Right hindlimb (tissue), 1 donor: ENCODE measurements around the gene PLLP.

ENCODE experiments used
- DNase-seq: peaks from one replicate; pipeline ENCODE4 v3.0.0-alpha.2; 2018

The PLLP gene, protein sequence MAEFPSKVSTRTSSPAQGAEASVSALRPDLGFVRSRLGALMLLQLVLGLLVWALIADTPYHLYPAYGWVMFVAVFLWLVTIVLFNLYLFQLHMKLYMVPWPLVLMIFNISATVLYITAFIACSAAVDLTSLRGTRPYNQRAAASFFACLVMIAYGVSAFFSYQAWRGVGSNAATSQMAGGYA

DNA sequence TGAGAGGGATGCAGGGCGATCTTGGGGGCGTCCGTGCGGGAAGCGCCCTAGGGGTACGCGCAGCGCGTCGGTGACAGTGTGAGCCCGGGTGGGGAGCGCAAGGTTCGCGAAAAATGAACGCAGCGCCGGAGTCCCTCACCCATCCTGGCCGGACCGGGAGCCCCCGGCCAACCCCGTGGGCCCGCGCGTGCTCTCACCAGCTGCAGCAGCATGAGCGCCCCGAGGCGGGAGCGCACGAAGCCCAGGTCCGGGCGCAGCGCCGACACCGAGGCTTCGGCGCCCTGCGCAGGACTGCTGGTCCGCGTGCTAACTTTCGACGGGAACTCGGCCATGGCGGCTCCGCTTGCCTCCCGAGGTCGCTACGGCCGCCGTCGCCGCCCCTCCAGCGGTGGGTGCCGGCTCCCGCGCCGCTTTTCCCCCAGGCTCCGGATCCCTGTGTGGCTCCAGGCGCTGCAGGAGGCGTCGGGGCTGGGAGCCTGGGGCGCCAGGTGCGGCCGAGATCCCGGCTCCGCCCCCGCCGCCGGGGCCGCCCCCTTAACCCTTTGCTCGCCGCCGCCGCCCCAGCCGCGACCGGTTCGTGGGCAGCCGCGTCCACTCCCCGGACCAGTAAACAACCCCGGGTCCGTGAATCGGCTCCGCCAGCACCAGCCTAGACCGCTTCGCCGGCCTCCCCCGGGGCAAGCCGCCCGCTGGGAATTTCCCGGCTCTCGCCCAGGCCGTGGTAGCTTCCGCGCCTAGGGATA lies at the start of gene PLLP:
Gene PLLP, minus strand, starts transcription at position 464 of the 743 bp plus-strand sequence. Its CDS starts 132 bp downstream, at position 332.
- peak; percentile 47 for DNase-seq

DNA sequence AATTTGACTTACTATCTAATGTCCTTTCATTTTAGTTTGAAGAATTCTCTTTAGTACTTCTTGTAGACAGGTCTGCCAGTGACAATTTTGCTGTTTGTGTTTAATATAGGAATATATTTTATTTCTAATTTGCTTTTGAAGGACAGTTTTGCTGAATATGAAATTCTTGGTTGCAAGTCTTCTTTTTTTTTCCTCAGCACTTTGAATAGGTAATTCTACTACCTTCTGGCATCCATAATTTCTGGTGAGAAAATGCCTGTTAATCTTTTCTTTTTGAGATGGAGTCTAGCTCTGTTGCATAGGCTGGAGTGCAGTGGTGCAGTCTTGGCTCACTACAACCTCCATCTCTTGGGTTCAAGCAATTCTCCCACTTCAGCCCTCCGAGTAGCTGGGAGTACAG lies 48.9 kb upstream of the PLLP start:
- DNase-seq, result no peak

DNA sequence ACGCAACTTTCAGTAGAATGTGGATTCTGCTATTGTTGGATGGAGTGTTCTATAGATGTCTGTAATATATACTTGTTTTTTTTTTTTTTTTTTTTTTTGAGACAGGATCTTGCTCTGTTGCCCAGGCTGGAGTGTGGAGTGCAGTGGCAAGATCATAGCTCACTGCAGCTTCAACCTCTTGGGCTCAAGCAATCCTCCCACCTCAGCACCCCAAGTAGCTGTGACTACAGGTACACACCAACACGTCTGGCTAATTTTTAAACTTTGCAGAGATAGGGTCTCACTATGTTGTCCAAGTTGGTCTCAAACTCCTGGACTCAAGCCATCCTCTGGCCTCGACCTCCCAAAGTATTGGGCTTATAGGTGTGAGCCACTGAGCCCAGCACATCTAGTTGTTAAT lies 46.9 kb upstream of the PLLP start:
- DNase-seq, result no peak

DNA sequence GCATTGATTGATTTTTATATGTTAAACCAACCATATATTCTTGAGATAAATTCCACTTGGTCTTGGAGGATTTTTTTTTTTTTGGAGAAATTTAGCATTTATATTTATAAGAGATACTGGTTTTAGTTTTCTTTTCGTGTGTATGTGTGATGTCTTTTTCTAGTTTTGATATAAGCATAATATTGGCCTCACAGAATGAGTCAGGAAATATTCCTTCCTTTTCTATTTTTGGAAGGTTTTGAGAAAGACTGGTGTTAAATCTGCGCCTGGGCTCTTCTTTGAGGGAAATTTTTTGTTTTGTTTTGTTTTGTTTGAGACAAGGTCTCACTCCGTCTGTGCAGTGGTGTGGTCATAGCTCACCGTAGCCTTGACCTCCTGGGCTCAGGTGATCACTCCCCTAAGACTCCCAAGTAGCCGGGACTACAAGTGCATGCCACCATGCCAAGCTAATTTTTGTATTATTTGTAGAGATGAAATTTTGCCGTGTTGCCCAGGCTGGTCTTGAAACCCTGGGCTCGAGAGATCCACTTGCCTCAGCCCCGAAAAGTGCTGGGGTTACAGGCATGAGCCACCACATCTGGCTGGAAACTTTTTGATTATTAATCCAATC lies 45.4 kb upstream of the PLLP start:
- no peak for DNase-seq

DNA sequence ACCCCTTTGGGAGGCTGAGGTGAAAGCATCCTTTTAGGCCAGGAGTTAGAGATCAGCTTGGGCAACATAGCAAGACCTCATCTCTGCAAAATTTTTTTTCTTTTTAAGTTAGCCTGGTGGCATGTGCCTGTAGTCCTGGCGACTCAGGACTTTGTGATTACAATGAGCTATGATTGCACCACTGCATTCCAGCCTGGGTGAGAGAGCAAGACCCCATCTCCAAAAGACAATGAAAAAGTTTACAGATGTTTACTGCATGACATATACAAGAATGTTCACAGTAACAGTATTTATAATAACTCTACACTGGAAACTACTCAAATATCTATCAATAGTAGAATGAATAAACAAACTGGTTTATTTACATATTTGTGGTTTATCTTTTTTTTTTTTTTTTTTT lies 41.0 kb upstream of the PLLP start:
- no peak for DNase-seq

DNA sequence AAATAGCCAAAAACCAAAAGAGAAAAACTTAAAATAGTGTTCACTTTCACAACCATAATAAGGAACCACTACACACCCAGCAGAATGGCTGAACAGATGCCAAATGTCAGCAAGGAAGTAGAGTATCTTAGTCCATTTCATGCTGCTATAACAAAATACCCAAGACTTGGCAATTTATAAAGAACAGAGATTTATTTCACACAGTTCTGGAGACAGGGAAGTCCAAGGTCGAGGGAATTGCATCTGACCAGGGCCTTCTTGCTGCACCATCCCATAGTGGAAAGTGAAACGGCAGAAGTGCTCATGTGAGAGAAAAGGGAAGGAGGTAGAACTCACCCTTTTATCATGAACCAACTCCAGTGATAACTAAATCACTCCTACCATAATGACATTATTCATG lies 40.3 kb upstream of the PLLP start:
- no peak for DNase-seq

DNA sequence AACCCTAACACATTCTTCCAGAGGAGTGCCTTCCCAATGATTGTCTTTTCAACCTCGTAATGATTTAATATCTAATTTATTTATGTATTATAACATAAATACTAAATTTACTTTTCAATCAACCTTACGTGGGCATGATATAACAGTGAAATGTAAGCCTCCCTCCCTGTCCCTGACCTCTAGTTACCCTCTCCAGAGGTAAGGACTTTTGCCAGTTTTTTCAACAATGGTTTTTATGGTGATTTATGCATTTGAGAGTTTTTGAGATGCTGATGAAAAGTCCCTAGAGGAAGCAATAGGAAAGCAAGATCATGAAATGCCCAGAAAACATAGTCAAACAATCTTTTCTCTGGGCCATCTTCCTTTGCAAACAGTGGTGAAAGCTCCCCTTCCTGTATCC lies 35.2 kb upstream of the PLLP start:
- no peak for DNase-seq

DNA sequence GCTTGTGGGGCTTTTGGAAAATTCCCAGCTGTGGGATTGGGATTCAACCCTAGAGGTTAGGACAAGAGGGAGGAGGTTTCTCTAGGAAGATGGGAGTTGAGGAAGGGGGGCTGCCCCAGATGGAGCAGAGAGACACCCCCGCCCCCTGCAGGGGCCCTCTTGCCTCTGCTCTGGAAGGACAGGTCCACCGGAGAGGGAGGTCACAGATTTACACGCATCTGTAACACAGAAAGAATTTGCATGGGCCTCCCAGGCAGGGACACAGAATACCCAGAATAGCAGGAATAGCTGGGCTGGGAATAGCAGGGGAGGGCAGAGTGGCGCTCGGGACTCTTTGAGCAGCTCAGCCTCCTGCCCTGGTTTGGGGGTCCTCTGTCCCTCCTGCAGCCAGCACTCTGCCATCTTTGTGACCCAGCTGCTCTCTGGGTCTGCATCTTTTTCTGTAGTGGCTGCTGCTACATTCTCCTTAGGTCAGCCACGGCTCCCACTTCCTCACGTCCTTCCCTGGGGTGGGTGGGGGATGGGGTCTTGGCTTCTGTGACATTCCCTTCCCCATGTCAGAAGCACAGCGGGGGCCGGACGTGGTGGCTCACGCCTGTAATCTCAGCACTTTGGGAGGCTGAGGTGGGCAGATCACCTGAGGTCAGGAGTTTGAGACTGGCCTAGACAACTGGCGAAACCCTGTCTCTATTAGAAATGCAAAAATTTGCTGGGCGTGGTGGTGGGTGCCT lies 33.9 kb upstream of the PLLP start:
- DNase-seq, result peak; percentile 32

DNA sequence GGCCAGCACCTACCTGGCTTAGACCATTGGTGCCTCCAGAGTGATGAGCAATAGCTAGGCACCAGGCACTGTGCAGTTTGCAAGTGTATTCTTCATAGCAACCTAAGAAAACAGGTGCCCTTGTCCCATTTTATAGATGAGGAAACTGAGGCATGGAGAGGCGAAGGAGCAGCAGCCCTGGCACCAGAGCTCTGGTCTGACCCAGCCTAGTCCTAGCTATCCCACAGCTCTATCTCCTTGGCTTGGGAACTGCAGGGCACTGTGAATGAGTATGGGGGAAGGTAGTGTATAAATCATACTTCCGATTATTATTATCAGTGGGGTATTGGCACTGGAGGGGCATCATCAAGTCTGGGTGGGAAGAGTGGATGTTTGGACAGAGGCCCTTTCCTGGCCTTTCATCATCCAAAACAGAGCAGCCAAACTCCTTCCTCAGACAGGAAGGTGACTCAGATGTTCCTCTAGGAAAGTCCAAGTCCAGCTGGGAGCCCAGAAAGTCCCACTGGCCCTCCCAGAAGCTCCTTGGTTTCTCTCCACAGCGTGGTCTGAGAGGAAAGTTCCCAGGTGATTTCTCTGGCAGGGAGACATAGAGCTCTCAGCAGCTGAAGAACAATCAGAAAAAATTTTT lies 32.0 kb upstream of the PLLP start:
- peak; percentile 47 for DNase-seq

DNA sequence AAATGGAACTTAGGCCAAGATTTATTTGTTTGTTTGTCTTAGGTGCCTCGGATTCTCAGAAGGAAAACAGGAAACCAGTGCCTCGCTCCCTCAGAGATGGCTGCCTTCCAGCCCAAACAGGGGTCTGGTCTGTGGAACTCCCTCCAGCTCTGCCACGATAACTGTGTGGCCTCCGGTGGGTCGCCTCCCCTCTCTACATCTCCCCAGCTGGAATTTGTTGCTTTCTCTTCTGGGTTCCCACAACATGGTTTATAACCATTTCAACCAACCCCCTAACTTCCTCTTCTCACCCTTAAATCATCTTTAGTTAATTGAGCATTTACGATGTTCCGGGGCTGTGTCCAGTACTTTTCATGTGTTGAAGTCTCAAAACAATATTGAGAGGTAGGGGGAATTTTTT lies 30.9 kb upstream of the PLLP start:
- DNase-seq, result no peak

DNA sequence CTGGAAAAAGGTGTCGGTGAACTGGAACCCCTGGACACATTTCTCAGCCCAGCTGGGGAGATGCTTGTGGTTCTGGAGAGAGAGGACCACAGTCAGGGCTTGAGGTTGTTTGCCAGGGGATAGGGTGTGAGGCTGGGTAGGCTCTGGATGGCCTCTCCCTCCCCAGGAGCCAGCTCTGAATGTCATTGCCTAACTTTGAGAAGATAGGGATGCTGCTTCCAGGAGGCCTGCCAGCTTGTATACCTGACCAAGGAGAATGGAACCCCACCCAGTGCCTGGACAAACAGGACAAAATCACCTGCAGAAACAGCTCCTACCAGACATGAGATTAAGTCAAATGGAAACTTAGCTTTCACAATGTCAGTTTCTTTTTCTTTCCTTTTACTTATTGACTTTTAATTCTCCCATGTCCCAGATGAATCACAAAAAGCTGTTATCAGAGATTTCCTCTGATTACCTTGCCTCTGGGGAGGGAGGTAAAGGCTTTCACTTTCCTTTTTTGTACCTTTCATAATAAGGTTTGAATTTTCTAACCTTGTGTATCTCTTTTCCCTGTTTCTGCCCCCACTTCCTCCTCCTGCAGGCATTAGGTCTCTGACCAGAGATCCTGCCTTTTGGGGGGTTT lies 29.8 kb upstream of the PLLP start:
- no peak for DNase-seq

DNA sequence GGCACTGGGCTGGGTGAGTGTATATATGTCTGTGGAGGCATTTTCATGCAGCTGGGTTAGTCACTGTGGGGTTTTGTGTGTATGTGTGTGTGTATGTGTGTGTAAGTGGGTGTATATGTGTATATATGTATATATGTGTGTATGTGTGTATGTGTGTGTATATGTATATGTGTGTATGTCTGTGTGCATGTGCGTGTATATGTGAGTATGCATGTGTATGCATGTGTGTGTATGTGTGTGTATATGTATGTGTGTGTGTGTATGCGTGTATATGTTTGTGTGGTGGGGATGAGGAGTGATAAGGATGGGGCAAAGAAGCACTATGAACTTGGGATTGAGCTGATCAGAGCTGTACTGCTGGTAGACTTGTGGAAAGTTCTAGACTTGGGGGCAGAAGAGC lies 29.0 kb upstream of the PLLP start:
- DNase-seq, result no peak

DNA sequence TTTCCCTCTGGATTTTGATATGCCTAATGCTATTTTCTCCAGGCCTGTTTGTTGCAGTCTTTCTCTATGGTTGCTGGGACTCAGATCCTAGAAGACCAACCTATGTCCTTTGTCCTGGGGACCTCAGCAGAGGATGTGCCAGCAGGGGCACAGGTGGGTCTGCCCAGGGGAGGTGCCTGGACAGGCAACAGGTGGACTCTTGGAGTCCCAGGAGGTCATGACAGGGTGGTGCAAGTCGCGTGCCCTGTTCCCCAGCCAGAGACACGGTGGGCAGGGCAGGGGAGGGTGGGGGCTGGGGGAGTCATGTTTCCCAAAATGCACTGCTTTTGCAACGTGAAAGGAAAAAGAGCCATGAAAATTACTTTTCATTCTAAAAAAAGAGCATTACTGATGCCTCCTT lies 26.3 kb upstream of the PLLP start:
- no peak for DNase-seq

DNA sequence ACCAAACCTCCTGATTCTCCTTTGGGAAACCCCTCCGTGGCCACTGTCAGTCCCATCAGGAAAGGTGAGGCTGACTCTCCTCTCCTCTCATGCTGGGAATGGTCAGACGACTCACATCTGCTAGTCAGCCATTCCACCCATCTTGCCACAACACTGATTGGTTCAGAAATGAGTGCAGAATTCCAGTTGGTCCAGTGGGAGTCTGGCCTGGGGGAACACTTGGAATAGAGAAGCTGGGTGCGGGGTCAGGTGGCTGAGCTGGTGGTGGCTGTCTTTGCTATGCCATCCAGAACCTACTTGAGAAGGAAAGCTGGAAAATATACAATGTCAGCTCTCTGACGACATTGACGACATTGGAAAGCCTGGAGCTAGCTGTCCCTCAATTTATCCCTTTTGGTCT lies 23.6 kb upstream of the PLLP start:
- no peak for DNase-seq

DNA sequence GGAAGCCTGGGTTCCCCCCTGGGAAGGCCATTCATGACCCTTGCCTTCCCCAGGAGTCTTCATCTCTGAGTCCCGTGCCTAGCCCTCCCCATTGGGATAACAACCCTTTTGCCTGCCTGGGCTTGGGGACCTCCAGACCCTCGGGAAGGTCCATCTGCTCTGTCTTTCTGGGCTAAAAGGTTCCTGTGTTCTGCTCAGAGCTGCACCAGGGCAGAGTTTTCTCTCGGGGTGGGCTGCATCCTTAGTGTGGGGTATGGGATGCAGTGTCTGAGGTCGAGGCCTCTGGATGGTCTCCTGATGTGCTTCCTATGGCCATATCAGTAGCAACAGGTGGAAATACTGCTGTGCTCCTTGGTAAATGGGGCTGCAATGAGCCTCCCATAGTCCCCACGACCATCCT lies 22.9 kb upstream of the PLLP start:
- no peak for DNase-seq

DNA sequence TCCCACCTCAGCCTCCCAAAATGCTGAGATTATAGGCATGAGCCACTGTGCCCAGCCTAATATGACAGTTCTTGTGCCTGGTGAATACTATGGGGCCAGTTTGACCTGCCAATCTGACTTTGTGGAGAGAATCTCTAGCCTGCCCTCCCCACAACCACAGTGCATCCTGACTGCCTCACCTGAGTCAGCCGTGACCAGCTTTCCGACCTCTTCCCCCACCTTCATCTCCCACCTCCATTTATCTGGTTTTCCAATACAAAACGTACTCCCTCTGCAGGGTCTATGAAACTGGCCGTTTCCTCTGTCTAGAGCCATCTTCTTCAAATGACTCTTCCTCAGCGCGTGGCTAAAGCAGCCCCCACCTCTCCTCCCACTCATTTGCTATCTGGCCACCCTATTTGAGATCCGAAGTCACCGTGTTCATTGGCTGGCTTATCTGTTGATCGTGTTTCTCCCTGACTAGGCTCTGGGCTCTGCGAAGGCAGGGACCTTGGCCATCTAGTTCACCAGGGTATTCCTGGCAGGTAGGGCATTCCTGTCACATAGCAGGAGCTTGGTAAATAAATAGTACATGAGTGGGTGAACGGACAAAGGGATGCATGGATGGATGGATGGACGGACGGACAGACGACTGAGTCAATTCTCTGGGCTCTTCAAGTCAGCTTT lies 22.3 kb upstream of the PLLP start:
- no peak for DNase-seq

DNA sequence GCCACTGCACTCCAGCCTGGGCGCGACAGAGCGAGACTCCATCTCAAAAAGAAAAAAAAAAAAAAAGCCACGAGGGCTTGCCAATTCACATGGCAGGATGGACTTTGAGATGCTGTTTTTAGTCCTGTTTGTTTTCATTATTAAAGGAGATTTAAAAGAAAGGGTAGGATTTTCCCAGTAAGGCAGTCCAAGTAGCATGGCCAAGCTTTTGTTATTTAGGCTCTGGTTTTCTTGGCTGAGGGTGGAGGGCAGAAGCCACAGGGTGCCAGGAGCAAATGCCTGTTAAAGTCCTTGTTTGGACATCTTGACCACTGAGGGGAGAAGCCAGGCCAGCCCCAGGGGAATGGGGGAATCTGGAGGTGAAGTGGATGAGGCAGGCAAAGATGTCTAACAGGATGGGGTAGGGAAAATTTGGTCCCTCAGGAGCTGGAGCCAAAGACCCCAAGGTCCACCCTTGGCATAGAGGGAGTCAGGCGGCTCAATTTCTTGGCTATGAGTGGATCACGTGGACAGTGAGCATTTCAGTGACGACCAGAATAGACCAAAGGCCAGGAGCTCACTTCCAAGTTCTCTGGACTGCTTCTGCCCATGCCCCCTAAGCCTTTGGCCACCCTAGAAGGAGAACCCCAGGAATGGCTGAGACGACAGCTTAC lies 20.8 kb upstream of the PLLP start:
- no peak for DNase-seq

DNA sequence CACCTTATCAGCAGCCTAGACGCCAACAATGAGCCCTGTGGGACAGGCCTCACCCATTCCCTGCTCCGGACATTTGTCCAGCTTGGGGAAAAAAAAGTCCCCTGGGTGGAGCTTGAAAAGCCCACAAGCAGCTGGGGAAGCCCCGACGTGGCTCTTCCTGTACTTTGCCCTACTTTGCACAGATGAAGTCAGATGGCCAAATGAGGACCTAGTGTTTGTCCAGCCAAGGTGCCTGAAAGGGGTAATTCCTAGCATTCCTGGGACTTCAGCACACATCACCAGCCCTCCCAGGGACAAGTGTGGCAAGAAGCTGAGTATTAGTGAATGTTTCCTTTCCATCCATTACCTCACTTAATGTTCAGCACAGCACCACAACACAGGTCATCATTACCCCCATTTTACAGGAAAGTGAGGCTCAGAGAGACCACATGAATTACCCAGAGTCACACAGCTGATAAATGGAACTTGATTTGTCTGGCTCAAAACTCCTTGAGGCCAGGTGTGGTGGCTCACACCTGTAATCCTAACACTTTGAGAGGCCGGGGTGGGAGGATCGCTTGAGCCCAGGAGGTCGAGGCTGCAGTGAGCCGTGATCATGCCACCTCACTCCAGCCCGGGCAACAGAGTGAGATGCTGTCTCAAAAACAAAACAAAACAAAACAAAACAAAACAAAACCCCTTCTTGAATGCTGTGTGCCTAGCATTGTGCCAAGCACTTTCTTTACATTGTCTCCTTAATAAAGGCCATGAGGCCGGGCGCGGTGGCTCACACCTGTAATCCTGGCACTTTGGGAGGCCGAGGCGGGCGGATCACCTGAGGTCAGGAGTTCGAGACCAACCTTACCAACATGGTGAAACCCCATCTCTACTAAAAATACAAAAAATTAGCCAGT lies 19.9 kb upstream of the PLLP start:
- peak; percentile 31 for DNase-seq

DNA sequence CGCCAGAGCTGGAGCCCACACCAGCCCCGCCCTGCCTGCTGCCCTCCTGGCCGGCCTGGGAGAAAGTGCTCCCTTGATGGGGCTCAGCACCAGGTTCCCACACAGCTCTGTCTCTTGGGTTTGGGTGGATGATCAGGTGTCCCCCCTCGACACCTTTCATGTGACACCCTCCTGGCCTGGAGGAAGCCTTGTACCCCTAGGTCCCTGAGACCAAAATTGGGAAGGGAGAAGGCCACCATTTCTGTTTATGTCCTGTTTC lies 19.4 kb upstream of the PLLP start:
- DNase-seq, result no peak

DNA sequence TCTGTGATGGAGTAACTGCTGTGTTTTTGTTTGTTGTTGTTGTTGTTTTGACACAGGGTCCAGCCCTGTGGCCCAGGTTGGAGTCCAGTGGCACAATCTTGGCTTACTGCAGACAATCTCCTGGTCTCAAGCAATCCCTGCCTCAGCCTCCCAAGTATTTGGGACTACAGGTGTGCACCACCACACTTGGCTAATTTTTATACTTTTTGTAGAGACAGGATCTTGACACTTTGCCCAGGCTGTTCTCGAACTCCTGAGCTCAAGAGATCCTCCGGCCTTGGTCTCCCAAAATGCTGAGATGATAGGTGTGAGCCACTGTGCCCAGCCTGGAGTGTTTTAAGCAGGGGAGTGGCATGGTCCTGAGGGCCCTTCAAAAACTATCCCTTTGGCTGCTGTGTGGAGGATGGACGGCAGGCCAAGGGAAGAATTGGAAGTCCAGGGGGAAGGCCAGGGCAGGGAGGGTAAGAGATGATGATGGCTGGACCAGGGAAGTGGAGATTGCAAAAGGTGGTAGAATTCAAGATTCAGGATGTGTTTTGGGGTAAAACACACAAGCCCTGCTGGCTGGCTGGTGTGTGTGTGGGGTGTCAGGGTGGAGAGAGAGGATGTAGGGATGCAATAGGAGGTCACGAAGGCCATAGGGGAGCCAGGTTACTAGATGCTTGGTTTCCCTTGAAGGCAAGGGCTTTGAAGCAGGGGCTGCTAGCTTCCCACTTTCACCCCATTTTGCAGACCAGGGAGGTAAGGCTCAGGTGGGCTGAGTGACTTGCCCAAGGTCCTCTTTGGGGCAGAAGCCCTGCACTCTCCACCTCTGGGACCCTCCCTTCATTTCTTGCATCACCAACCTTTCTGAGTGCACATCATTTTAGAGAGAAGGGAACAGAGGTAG lies 18.8 kb upstream of the PLLP start:
- no peak for DNase-seq
